HS-27A (cell line): ENCODE results near the gene PCBP1.
"Not testable (repeated sequence)": the region's sequence is repeated elsewhere in the genome, so short reads cannot be mapped to it uniquely, and the experiment has no call there.

Experiments used
- DNase-seq: peaks from one replicate; pipeline ENCODE4 v3.0.0-alpha.2; 2012; ENCODE audit warnings: low read depth, missing footprints

Gene PCBP1

DNA sequence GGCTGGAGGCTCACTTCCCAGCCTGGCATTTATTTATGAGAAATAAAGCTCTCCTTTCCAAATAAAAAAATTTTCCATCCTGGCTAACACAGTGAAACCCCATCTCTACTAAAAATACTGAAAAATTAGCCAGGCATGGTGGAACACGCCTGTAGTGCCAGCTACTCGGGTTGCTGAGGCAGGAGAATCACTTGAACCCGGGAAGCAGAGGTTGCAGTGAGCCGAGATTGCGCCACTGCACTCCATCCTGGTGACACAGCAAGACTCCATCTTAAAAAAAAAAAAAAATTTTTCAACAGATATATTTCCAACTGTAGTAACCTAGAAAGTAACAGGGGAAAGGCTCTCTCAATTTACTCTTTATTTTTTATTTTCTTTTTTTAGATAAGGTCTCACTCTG, 6.1 kb upstream of the PCBP1 start:
- DNase-seq, result no peak

GRCh38 chr2:70083344-70084156, 3.7 kb upstream of the PCBP1 start:
- no peak for DNase-seq

- DNase-seq, result no peak
Observed at GRCh38 chr2:70084973-70085710, 2.1 kb upstream of the PCBP1 start.

- DNase-seq, result no peak
Observed at GRCh38 chr2:70085711-70086277, 1.5 kb upstream of the PCBP1 start.

DNA sequence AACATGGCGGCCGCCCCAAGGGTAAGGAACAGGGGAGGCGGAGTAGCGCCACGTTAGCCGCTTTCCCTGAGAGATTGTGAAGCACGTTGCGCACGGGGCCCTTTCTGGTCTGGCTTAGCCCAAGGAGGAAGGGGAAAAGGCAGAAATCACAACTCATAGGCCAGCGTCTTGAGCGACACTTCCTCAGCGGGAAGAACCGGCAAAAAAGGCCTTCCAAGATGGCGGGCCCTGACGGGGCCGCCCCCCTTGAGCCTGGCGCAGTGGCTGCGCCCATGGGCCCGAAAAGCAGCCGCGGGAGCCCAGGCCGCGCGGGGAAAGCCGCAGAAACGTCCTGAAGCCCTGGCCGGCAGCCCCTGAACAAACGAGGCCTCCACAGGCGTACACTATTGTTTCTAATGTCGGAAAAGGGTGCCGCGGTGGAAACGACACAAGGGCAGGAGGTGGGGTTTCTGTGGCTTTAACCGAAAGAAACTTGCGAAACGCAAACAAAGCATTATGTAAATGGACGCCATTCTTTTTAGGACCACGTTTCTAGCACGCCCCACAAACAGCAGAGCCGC, 919 bp upstream of the PCBP1 start:
- DNase-seq, result peak; percentile 76

DNA sequence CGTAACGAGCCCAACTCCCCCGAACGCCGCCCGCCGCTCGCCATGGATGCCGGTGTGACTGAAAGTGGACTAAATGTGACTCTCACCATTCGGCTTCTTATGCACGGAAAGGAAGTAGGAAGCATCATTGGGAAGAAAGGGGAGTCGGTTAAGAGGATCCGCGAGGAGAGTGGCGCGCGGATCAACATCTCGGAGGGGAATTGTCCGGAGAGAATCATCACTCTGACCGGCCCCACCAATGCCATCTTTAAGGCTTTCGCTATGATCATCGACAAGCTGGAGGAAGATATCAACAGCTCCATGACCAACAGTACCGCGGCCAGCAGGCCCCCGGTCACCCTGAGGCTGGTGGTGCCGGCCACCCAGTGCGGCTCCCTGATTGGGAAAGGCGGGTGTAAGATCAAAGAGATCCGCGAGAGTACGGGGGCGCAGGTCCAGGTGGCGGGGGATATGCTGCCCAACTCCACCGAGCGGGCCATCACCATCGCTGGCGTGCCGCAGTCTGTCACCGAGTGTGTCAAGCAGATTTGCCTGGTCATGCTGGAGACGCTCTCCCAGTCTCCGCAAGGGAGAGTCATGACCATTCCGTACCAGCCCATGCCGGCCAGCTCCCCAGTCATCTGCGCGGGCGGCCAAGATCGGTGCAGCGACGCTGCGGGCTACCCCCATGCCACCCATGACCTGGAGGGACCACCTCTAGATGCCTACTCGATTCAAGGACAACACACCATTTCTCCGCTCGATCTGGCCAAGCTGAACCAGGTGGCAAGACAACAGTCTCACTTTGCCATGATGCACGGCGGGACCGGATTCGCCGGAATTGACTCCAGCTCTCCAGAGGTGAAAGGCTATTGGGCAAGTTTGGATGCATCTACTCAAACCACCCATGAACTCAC, 673 bp downstream of the PCBP1 start:
- DNase-seq, result no peak

GRCh38 chr2:70088598-70089219, 1.4 kb downstream of the PCBP1 start:
- no peak for DNase-seq

- DNase-seq, result no peak
Observed at GRCh38 chr2:70089220-70089982, 2.1 kb downstream of the PCBP1 start.

GRCh38 chr2:70089983-70090525, 2.8 kb downstream of the PCBP1 start:
- DNase-seq, result no peak

- DNase-seq, result no peak
Observed at GRCh38 chr2:70090706-70091334, 3.5 kb downstream of the PCBP1 start.

DNA sequence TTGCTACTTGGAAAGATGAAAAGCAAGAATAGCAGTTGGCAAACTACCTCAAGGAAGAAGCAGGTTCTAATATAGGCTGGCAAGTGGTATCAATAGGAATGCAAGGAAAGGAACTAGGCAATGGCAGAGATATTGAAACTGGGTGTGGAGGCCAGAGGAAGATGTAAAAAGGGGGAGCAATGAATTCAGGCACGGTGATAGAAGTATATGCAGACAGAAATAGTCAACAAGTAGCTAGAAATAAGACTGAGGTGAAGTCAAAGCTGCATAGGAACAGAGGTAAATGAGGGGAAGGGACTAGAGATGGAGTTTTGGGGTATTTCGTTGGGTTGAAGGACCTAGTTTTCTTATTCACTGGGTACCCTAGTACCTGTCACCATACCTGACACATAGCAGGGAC, 4.1 kb downstream of the PCBP1 start:
- DNase-seq, result no peak

GRCh38 chr2:70091816-70092215, 4.5 kb downstream of the PCBP1 start:
- DNase-seq, result no peak

- not testable (repeated sequence) for DNase-seq
Observed at GRCh38 chr2:70092576-70093243, 5.4 kb downstream of the PCBP1 start.

DNA sequence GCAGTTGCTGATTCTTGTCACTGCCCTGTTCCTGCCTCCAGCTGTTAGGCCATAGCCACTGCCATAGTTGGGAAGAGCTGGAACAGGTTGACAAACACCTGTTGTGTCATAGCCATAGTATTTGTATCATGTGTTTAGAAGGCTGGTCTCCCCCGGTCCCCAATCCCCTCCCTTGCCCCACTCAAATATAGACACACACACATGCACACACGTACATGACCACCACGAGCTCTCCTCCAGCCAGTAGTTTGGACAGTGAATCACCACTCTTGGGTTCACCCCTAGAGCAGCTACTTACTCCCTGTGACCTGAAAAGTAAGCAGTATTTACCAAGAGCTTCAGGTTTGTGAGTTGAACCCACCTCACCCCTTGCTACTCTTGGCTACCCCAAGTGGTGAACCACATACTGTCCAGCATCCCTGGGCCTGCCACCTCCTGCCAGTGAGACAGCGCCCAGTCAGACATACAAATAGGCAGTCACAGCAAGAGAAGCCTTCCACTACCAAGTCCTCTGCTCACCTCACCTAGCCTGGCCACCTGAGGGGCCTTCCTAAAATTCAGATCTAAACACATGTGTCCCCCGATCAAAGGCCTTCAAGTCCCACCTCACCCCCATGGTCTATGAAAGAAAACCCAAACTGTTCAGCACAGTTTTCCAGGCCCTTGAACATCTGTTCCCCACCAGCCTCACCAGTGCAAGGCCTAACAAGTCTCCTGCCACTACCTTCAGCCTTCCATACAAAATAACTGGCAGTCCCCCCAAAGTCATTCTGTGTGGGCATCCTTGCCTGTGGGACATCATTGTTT, 7.1 kb downstream of the PCBP1 start:
- DNase-seq, result no peak

GRCh38 chr2:70094978-70095719, 7.9 kb downstream of the PCBP1 start:
- no peak for DNase-seq

- no peak for DNase-seq
Observed at GRCh38 chr2:70095720-70096670, 8.7 kb downstream of the PCBP1 start.
